T-cell (primary cell): Measurements from ENCODE around the gene ACSL5. TPM values are rescaled to one million over a fixed set of nuclear protein-coding genes. Genes with fewer than 3 reads are reported as not detected.

ENCODE experiments used
- ATAC-seq, 4 experiments: fragments of 200-7000 bp in 3 of 4; fragments of 150-1000 bp in 1 of 4; cut with Tn5 transposase; replicated peaks in 1 of 4; 1 replicate in 3 of 4; 2 replicates in 1 of 4; pipeline ENCODE4 v1.10.0; 2021; ENCODE audit warnings: moderate library complexity in 3 of 4, mild to moderate bottlenecking in 2 of 4, moderate number of reproducible peaks in 1 of 4
- CTCF ChIA-PET, 2 donors: fragments of 300-600 bp; sonication (Branson Sonifier 250); formaldehyde crosslinking; loops; one replicate each; lab custom pipeline; 2022; ENCODE audit warnings: antibody characterized with exemption in 2 of 2; lab: Charles Lee
- POLR2A ChIA-PET, 2 donors: fragments of 300-600 bp; sonication (Branson Sonifier 250); formaldehyde crosslinking; loops; one replicate each; lab custom pipeline; 2022; ENCODE audit warnings: antibody characterized with exemption in 2 of 2; lab: Charles Lee
- DNase-seq, 35 experiments: peaks; one replicate each; pipeline versions ENCODE4 v3.0.0 to v3.0.0-alpha.2; 2013 to 2023
- H3K27ac ChIP-seq: one replicate; pipeline ENCODE4 v1.5.1; 2013; ENCODE audit warnings: low read length
- H3K27me3 ChIP-seq, 2 experiments: replicated peaks in 1 of 2; 1 replicate in 1 of 2; 2 replicates in 1 of 2; pipeline versions ENCODE4 v1.6.1 to v1.7.0; 2013; ENCODE audit warnings: low read length in 1 of 2, mixed read lengths in 1 of 2; ENCODE audit not compliant: control insufficient read depth in 2 of 2, insufficient read depth in 2 of 2; ENCODE audit errors: extremely low read depth in 1 of 2
- H3K36me3 ChIP-seq, 2 donors: 1 replicate in 1 of 2; 2 replicates in 1 of 2; pipeline versions ENCODE4 v1.6.1 to v1.7.0; 2013; ENCODE audit warnings: low read length in 1 of 2; ENCODE audit not compliant: control insufficient read depth in 2 of 2, insufficient read depth in 1 of 2; ENCODE audit errors: extremely low read depth in 1 of 2
- H3K4me1 ChIP-seq, 2 experiments: 1 replicate in 1 of 2; 2 replicates in 1 of 2; pipeline versions ENCODE4 v1.6.1 to v1.7.0; 2013; ENCODE audit warnings: low read length in 2 of 2, mixed read lengths in 1 of 2; ENCODE audit not compliant: insufficient read depth in 2 of 2, control insufficient read depth in 1 of 2; ENCODE audit errors: extremely low read depth in 1 of 2
- H3K4me3 ChIP-seq, 2 donors: 1 replicate in 1 of 2; 2 replicates in 1 of 2; pipeline versions ENCODE4 v1.5.1 to v1.7.0; 2013; ENCODE audit warnings: mild to moderate bottlenecking in 2 of 2, low read length in 1 of 2, moderate library complexity in 1 of 2; ENCODE audit not compliant: control insufficient read depth in 1 of 2; ENCODE audit errors: extremely low read depth in 1 of 2
- H3K9me3 ChIP-seq: 2 replicates; pipeline ENCODE4 v1.7.0; 2013
- H3K27ac Mint-ChIP-seq, 2 donors: one replicate each; pipeline ENCODE4 v1.8.0; 2020 to 2021; ENCODE audit warnings: mild to moderate bottlenecking in 2 of 2, mixed read lengths in 2 of 2
- H3K27me3 Mint-ChIP-seq, 2 donors: one replicate each; pipeline ENCODE4 v1.8.0; 2021 to 2022; ENCODE audit warnings: mixed read lengths in 2 of 2
- H3K36me3 Mint-ChIP-seq: one replicate; pipeline ENCODE4 v1.8.0; 2021; ENCODE audit warnings: mixed read lengths
- H3K4me1 Mint-ChIP-seq, 3 donors: one replicate each; pipeline ENCODE4 v1.8.0; 2020 to 2022; ENCODE audit warnings: mixed read lengths in 3 of 3, mild to moderate bottlenecking in 1 of 3
- H3K4me3 Mint-ChIP-seq, 3 donors: one replicate each; pipeline ENCODE4 v1.8.0; 2020 to 2022; ENCODE audit warnings: mild to moderate bottlenecking in 3 of 3, mixed read lengths in 3 of 3, moderate library complexity in 3 of 3
- H3K9me3 Mint-ChIP-seq, 3 donors: one replicate each; pipeline ENCODE4 v1.8.0; 2020 to 2022; ENCODE audit warnings: mixed read lengths in 3 of 3
- WGBS: methylation state at CpG from one replicate; pipeline ENCODE4 v1.1.5; 2013; ENCODE audit warnings: missing lambda C conversion rate; ENCODE audit not compliant: insufficient coverage; 5-methylcytosine and 5-hydroxymethylcytosine counted together
- total RNA-seq, 35 experiments: library from RNA in 6 of 35; stranded (reverse) in 6 of 35; fragments of 120-200 nt in 1 of 35; gene quantifications; one replicate each; pipeline versions ENCODE4 v1.2.1 to v1.2.4 and lab custom pipeline; 2013 to 2026

Gene ACSL5
- total RNA-seq, 5 donors from 2014 or later (not counting 1 experiment from before 2014, with no cell fraction given) = 36.0 to 48.9 (median 39.9) TPM

GRCh38 chr10:112333452-112333851 is 40.5 kb upstream of the ACSL5 start:
- CTCF ChIA-PET = interaction anchor here (0.7 kb wide), 2 partner anchors 24 to 26 kb away, joined by 3 read pairs; no protein-coding TSS in a partner anchor
- H3K4me3 Mint-ChIP-seq = no peak overlapping the region
- no peaks in the 10 kb centered on the region for H3K36me3 ChIP-seq
- POLR2A ChIA-PET = no interaction called here
- no peaks in the 10 kb centered on the region for H3K36me3 Mint-ChIP-seq
- no peak for DNase-seq
- H3K27me3 Mint-ChIP-seq = peaks cover 2 to 17% of the 10 kb centered on the region in 2 donors
- no peaks in the 10 kb centered on the region for H3K27me3 ChIP-seq
- no peaks in the 10 kb centered on the region for H3K9me3 ChIP-seq
- no peak overlapping the region for H3K27ac ChIP-seq
- no peak for ATAC-seq
- no peak overlapping the region for H3K27ac Mint-ChIP-seq
- no peaks in the 10 kb centered on the region for H3K9me3 Mint-ChIP-seq
- WGBS = 83% methylated on average over 2 of the region's 4 CpGs
- H3K4me1 Mint-ChIP-seq = peaks cover 0 to 7% (median 6%) of the 10 kb centered on the region in 3 donors
- no peaks in the 10 kb centered on the region for H3K4me1 ChIP-seq
- no peak overlapping the region for H3K4me3 ChIP-seq

DNA sequence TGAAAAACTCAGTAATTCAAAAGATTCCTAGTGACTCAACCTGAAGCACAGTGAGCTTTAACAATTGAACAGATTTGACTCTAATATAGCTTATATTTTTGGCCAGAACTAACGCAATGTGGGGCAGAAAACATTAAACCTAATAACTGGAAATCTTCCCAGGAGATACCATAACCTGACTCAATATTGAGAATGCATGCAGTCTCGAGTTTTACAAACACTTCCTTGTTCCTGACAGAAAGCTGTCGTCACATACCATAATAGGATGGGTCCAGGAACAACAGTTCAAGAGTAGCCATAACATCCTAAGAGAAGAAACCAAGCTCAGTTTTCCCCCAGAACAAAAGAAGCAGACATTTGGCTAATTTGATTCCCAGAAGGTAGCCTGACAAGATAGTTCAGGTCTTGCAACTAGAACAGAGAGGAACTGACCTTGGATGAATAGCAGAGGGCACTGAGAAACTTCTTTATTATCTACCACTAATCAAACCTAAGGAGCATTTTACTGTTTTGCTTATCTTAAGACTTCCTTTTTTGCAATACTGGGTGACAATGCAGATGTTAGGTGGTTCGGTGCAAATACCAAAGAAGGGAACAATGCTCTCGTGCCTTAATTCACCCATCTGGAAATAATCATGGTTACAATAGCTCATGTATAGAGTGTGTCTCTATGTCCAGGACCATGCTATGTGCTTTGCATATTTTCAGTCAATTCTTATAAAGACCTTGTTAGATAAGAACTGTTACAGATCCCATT is 38.6 kb upstream of the ACSL5 start:
- no peak for ATAC-seq
- Histone ChIP-seq H3K36me3 (no peaks in the 10 kb centered on the region), H3K4me3 (no peak overlapping the region), H3K9me3 (no peaks in the 10 kb centered on the region), H3K27ac (no peak overlapping the region), H3K27me3 (no peaks in the 10 kb centered on the region), H3K4me1 (no peaks in the 10 kb centered on the region)
- Mint-ChIP-seq H3K4me1 (peaks cover 0 to 7% (median 6%) of the 10 kb centered on the region in 3 donors), H3K4me3 (no peak overlapping the region), H3K36me3 (no peaks in the 10 kb centered on the region), H3K27me3 (peaks cover 0 to 17% of the 10 kb centered on the region in 2 donors), H3K27ac (no peak overlapping the region), H3K9me3 (no peaks in the 10 kb centered on the region)
- ChIA-PET CTCF (no interaction called here), POLR2A (no interaction called here)
- no peak for DNase-seq
- 42% methylated on average over 2 of the region's 5 CpGs for WGBS

DNA sequence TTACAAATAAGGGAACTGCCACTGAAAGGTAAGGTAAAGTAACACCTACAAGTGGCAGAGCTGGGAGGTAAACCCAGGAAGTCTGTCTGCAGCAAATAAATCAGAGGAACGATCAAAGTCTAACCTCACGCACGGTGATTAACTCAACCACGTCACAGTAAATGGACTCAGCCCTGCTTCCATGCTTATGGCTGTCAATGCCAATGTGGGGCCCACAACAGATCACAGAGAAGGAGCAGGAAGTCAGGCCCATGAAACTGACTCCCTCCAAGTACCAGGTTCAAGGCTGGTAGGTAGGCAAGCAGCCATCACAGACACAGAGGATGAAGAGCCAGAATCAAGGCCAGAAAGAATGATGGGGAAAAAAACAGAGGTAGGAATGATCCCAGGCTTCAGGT is 38.0 kb upstream of the ACSL5 start:
- ChIA-PET CTCF (no interaction called here), POLR2A (no interaction called here)
- Histone ChIP-seq H3K27ac (no peak overlapping the region), H3K36me3 (no peaks in the 10 kb centered on the region), H3K27me3 (no peaks in the 10 kb centered on the region), H3K4me1 (no peaks in the 10 kb centered on the region), H3K4me3 (no peak overlapping the region), H3K9me3 (no peaks in the 10 kb centered on the region)
- Mint-ChIP-seq H3K9me3 (no peaks in the 10 kb centered on the region), H3K4me1 (peaks cover 0 to 7% (median 6%) of the 10 kb centered on the region in 3 donors), H3K36me3 (no peaks in the 10 kb centered on the region), H3K27me3 (peaks cover 0 to 17% of the 10 kb centered on the region in 2 donors), H3K4me3 (no peak overlapping the region), H3K27ac (no peak overlapping the region)
- WGBS = 0% methylated on average over 1 of the region's 4 CpGs
- no peak for ATAC-seq
- DNase-seq = no peak

- H3K9me3 Mint-ChIP-seq = no peaks in the 10 kb centered on the region
- Histone ChIP-seq H3K27ac (no peak overlapping the region), H3K36me3 (no peaks in the 10 kb centered on the region), H3K4me3 (no peak overlapping the region), H3K27me3 (no peaks in the 10 kb centered on the region), H3K9me3 (no peaks in the 10 kb centered on the region), H3K4me1 (no peaks in the 10 kb centered on the region)
- H3K36me3 Mint-ChIP-seq = no peaks in the 10 kb centered on the region
- no peak overlapping the region for H3K27ac Mint-ChIP-seq
- ChIA-PET POLR2A (no interaction called here), CTCF (no interaction called here)
- ATAC-seq (no peak), DNase-seq (no peak)
- H3K27me3 Mint-ChIP-seq = peaks cover 0 to 12% of the 10 kb centered on the region in 2 donors
- H3K4me3 Mint-ChIP-seq = no peak overlapping the region
- no CpG with 5 or more reads among the region's 5 CpGs for WGBS
- H3K4me1 Mint-ChIP-seq = peaks cover 0 to 7% (median 6%) of the 10 kb centered on the region in 3 donors
These were observed 37.2 kb upstream of the ACSL5 start for GRCh38 chr10:112336556-112337201.

DNA sequence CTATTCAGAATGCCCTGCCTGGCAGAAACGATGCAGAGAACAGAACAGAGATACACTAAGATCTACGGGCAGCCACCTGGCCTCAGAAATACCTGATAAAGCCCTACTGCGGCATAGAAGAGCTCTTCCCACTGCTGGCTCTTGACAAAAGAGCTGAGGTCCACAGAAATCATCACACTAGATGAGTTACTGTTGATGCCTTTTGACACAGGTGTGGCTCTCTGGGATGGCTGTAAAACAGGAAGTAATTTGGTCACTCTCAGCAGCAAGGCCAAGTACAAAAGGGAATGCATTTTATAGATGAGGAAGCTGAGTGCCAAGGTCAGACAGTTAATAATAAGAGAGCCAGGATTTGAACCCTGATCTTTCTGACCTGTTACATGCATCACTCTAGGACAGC is 35.0 kb upstream of the ACSL5 start:
- H3K4me3 Mint-ChIP-seq = no peak overlapping the region
- no peaks in the 10 kb centered on the region for H3K36me3 ChIP-seq
- H3K4me1 Mint-ChIP-seq = peaks cover 0 to 7% (median 6%) of the 10 kb centered on the region in 3 donors
- H3K36me3 Mint-ChIP-seq = no peaks in the 10 kb centered on the region
- H3K4me3 ChIP-seq = no peak overlapping the region
- no peaks in the 10 kb centered on the region for H3K9me3 ChIP-seq
- DNase-seq = no peak
- H3K27ac Mint-ChIP-seq = no peak overlapping the region
- no peaks in the 10 kb centered on the region for H3K9me3 Mint-ChIP-seq
- ATAC-seq = no peak
- peaks cover 0 to 7% of the 10 kb centered on the region in 2 donors for H3K27me3 Mint-ChIP-seq
- WGBS = 82% methylated on average over 3 of the region's 3 CpGs
- no peaks in the 10 kb centered on the region for H3K4me1 ChIP-seq
- H3K27ac ChIP-seq = no peak overlapping the region
- H3K27me3 ChIP-seq = no peaks in the 10 kb centered on the region
- POLR2A ChIA-PET = no interaction called here
- CTCF ChIA-PET = no interaction called here

- H3K9me3 Mint-ChIP-seq = no peaks in the 10 kb centered on the region
- H3K36me3 ChIP-seq = no peaks in the 10 kb centered on the region
- peaks cover 0 to 5% (median 5%) of the 10 kb centered on the region in 3 donors for H3K4me1 Mint-ChIP-seq
- H3K36me3 Mint-ChIP-seq = no peaks in the 10 kb centered on the region
- no peaks in the 10 kb centered on the region for H3K4me1 ChIP-seq
- no peaks in the 10 kb centered on the region for H3K27me3 ChIP-seq
- peaks cover 0 to 7% of the 10 kb centered on the region in 2 donors for H3K27me3 Mint-ChIP-seq
- ChIA-PET CTCF (no interaction called here), POLR2A (no interaction called here)
- H3K9me3 ChIP-seq = no peaks in the 10 kb centered on the region
- ATAC-seq = no peak
- H3K4me3 ChIP-seq = no peak overlapping the region
- no peak for DNase-seq
- WGBS = 88% methylated on average over 2 of the region's 2 CpGs
- H3K27ac ChIP-seq = no peak overlapping the region
- no peak overlapping the region for H3K27ac Mint-ChIP-seq
- no peak overlapping the region for H3K4me3 Mint-ChIP-seq
These were observed 33.3 kb upstream of the ACSL5 start for GRCh38 chr10:112340601-112341000.
